Tibial artery (tissue), 4 donors: ENCODE results near the gene NIF3L1.

Experiments
- DNase-seq, 2 donors: peaks; one replicate each; pipeline ENCODE4 v3.0.0-alpha.2; 2019
- H3K27ac ChIP-seq, 2 donors: fragments of 200-600 bp; sonication (generic) in 1 of 2; 1 replicate in 1 of 2; 2 replicates in 1 of 2; pipeline ENCODE4 v1.5.1; 2018 to 2019; ENCODE audit warnings: mild to moderate bottlenecking in 1 of 2
- H3K27me3 ChIP-seq, 2 donors: fragments of 200-600 bp; sonication (generic) in 1 of 2; one replicate each; pipeline versions ENCODE4 v1.5.1 to v1.6.0; 2016 to 2019
- H3K36me3 ChIP-seq, 3 donors: fragments of 200-600 bp; sonication (generic) in 2 of 3; one replicate each; pipeline ENCODE4 v1.5.1; 2016 to 2019; ENCODE audit warnings: mild to moderate bottlenecking in 2 of 3
- H3K4me1 ChIP-seq, 4 donors: fragments of 200-600 bp; sonication (generic) in 2 of 4; 1 replicate in 3 of 4; 2 replicates in 1 of 4; pipeline ENCODE4 v1.5.1; 2016 to 2019
- H3K4me3 ChIP-seq, 2 donors: fragments of 200-600 bp; sonication (generic) in 1 of 2; 1 replicate in 1 of 2; 2 replicates in 1 of 2; pipeline ENCODE4 v1.5.1; 2018 to 2019; ENCODE audit warnings: mild to moderate bottlenecking in 2 of 2
- H3K9me3 ChIP-seq, 3 donors: fragments of 200-600 bp; sonication (generic) in 1 of 3; one replicate each; pipeline ENCODE4 v1.5.1; 2016 to 2019
- intact Hi-C: fragments of 100-400 bp; cut with DNase I; formaldehyde crosslinking; loops from one replicate; pipeline ENCODE4 v1.15.0; 2023; ENCODE audit warnings: low total_unique reads
- TF ChIP-seq, protein P1 (sequence below), 2 experiments: fragments of 200-600 bp in 1 of 2; fragments of 450-650 bp in 1 of 2; IDR thresholded peaks; one replicate each; pipeline ENCODE4 v1.5.1; 2017 to 2019; ENCODE audit warnings: antibody characterized with exemption in 2 of 2, mild to moderate bottlenecking in 1 of 2, moderate library complexity in 1 of 2

The NIF3L1 gene

DNA sequence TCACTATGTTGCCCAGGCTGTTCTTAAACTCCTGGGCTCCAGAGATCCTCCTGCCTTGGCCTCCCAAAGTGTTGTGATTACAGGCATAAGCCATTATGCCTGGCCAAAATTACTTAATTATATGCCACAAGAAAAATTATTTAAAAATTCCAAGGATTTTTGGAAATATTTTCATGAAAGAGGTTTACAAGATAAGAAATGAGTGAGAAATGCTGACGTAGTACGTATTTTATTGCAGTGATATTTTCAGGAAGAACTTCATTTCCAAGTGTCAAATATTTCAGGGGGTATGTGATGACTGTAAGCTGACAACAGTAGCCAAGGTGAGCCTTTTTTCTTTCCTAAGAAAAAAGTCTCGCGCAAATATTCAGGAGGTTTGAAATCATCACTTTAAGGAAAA, 20.8 kb downstream of the NIF3L1 start:
- Histone ChIP-seq H3K27ac (no peak overlapping the region), H3K36me3 (peaks cover 28 to 81% (median 60%) of the 10 kb centered on the region in 3 donors), H3K4me1 (no peaks in the 10 kb centered on the region), H3K27me3 (no peaks in the 10 kb centered on the region), H3K4me3 (no peak overlapping the region), H3K9me3 (no peaks in the 10 kb centered on the region)
- TF ChIP-seq, protein P1, sequence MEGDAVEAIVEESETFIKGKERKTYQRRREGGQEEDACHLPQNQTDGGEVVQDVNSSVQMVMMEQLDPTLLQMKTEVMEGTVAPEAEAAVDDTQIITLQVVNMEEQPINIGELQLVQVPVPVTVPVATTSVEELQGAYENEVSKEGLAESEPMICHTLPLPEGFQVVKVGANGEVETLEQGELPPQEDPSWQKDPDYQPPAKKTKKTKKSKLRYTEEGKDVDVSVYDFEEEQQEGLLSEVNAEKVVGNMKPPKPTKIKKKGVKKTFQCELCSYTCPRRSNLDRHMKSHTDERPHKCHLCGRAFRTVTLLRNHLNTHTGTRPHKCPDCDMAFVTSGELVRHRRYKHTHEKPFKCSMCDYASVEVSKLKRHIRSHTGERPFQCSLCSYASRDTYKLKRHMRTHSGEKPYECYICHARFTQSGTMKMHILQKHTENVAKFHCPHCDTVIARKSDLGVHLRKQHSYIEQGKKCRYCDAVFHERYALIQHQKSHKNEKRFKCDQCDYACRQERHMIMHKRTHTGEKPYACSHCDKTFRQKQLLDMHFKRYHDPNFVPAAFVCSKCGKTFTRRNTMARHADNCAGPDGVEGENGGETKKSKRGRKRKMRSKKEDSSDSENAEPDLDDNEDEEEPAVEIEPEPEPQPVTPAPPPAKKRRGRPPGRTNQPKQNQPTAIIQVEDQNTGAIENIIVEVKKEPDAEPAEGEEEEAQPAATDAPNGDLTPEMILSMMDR (IDR thresholded peaks at IDR 0.05), result no peak
- no peak for DNase-seq
- intact Hi-C loops, result loop anchor here (10.0 kb wide), 1 partner anchor 265 kb away; no protein-coding TSS in a partner anchor

DNA sequence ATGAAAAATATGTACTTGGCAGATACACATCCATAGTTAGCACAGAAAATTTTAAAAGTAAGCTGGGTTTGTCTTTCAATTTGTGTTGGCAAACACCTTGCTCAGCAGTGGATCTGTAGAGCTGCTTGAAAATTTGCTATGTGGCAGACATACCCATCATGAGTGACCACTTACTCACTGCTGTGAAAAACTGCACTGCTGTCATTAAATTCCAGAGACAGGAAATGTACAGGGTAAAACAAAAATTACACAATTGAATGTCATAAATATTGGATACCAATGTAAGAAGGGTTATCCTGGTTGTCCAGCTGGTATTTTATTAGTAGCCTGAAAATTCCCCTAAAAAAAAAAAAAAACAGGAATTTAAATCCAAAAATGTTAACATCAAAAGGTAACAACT, 24.5 kb downstream of the NIF3L1 start:
- intact Hi-C loops, result no loop called here
- H3K27me3 ChIP-seq, result no peaks in the 10 kb centered on the region
- no peak for DNase-seq

DNA sequence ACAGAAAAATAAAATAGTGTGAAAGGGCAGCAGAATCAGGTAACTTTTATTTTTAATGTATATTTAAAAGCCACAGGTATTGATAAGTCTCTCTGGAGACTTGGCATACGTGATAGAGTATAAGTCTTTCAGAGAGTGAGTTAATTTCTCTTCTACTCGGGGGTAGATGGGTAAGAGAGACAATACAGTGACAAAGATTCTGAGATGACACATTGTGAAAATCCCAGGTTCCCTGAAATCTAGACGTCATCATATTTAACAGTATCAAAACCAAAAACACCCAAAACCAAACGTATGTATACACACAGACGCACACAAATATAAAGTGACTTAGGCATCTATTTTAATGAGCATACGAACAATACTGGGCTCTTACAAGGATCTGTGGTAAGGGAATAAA, 33.3 kb downstream of the NIF3L1 start:
- H3K36me3 ChIP-seq, result peaks cover 36 to 92% (median 76%) of the 10 kb centered on the region in 3 donors
- H3K9me3 ChIP-seq, result no peaks in the 10 kb centered on the region
- no peaks in the 10 kb centered on the region for H3K4me1 ChIP-seq
- no peaks in the 10 kb centered on the region for H3K27me3 ChIP-seq
- H3K27ac ChIP-seq, result no peak overlapping the region
- H3K4me3 ChIP-seq, result no peak overlapping the region
- intact Hi-C loops, result no loop called here
- no peak for DNase-seq
- TF ChIP-seq, protein P1 (IDR thresholded peaks at IDR 0.05), result no peak

More for the DNA sequence above, 24.5 kb downstream of the NIF3L1 start:
- peaks cover 48 to 93% (median 69%) of the 10 kb centered on the region in 3 donors for H3K36me3 ChIP-seq
- no peak overlapping the region for H3K4me3 ChIP-seq
- H3K9me3 ChIP-seq, result no peaks in the 10 kb centered on the region
- TF ChIP-seq, protein P1 (IDR thresholded peaks at IDR 0.05), result no peak
- H3K27ac ChIP-seq, result no peak overlapping the region
- no peaks in the 10 kb centered on the region for H3K4me1 ChIP-seq

DNA sequence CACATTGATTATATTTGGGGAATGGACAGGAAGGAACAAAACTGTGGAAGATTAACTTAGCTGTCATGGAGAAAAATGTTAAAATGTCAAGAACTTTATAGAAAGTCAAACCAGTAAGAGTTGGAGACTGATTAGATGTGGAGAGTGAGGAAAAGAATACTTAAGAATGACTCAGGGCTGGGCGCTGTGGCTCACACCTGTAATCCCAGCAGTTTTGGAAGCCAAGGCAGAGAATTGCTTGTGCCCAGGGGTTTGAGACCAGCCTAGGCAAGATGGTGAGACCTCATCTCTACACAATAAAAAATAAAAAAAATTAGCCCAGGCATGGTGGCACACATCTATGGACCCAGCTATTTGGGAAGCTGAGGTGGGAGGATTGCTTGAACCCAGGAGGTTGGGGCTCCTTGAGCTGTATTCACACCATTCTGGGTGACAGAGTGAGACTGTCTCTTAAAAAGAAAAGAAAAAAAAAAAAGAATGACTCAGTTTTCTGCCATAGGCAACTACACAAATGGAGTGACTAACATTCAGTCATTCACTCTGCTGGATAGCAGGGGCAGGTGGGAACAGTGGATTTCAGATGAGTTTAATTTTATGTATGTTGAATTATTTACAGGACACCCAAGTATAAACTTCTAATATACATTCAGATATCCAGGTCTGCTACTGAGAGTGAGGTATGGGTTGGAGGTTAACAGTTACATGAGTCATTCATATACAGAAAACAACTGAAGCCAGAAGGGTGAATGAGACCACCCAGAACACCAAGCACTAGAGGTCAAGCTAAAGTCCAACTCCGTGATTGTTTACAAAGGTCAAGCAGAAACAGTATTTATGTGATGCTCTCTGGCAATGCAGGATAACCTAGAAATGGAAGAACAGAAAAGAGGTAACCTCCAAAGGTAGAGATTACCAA, 40.4 kb downstream of the NIF3L1 start:
- TF ChIP-seq, protein P1 (IDR thresholded peaks at IDR 0.05), result no peak
- DNase-seq, result no peak
- no peaks in the 10 kb centered on the region for H3K4me1 ChIP-seq
- H3K36me3 ChIP-seq, result peaks cover 54 to 99% (median 75%) of the 10 kb centered on the region in 3 donors
- intact Hi-C loops, result no loop called here
- H3K27me3 ChIP-seq, result no peaks in the 10 kb centered on the region
- H3K27ac ChIP-seq, result no peak overlapping the region
- no peak overlapping the region for H3K4me3 ChIP-seq
- H3K9me3 ChIP-seq, result no peaks in the 10 kb centered on the region

DNA sequence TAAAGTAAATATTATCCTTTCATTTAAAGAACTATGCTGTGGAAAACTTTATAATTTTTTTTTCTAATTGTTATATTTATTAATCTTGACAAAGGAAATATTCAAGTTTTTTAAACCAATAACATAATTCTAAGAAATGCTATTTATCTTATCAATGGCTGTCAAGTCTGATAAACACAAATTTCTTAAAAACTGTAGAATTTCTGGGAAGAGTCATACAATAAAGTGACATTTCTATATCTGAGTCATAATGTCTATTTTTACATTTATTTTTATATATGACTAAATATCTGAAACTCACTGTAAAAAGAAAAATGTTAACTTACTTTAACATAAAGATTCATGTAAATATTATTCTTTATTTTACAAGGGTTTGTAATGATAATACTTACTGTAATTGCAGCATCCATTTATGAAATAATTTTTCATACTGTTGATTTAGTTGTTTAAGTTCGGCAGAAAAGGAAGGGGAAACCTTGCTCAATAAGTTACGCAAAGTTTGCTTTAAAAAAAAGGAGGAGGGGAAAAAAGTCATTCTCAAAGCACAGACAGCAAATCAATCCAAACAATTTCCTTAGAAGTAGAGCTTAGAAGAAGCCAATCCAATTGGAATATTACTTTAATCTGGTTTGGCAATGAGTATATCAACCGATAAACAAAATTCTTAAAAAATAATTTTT, 41.9 kb downstream of the NIF3L1 start:
- TF ChIP-seq, protein P1 (IDR thresholded peaks at IDR 0.05), result no peak
- intact Hi-C loops, result no loop called here
- Histone ChIP-seq H3K9me3 (no peaks in the 10 kb centered on the region), H3K27me3 (no peaks in the 10 kb centered on the region), H3K27ac (no peak overlapping the region), H3K36me3 (peaks cover 62 to 99% (median 75%) of the 10 kb centered on the region in 3 donors), H3K4me1 (no peaks in the 10 kb centered on the region), H3K4me3 (no peak overlapping the region)
- no peak for DNase-seq
